K562 (cell line): ENCODE results near the gene UQCC2. TPM values are rescaled to one million over a fixed set of nuclear protein-coding genes. Genes with fewer than 3 reads are reported as not detected.

Source experiments
- MED1 ChIP-seq: sonication (generic); formaldehyde crosslinking; IDR thresholded peaks from 2 replicates; pipeline ENCODE4 v1.8.1; 2023; ENCODE audit warnings: missing genetic modification reagents, borderline replicate concordance
- RBM25 ChIP-seq: fragments of 200-400 bp; formaldehyde crosslinking; IDR thresholded peaks from 2 replicates; pipeline ENCODE4 v1.6.1; 2018; ENCODE audit warnings: low read length, low read depth, moderate library complexity; ENCODE audit not compliant: severe bottlenecking
- ZSCAN29 ChIP-seq: fragments of 450-650 bp; IDR thresholded peaks from 2 replicates; pipeline ENCODE4 v1.6.1; 2017
- polyA plus RNA-seq, 8 experiments: library from polyadenylated mRNA; depleted of rRNA in 4 of 8; stranded (reverse) in 5 of 8; unstranded in 3 of 8; fragments of >200 nt; fragmentation: Nextera tagmentation in 2 of 8; fragmentation: Illumina TruSeq in 1 of 8; extraction: Ambion mirVana in 2 of 8; extraction: Trizol in 1 of 8; gene quantifications; 2 replicates each; pipeline versions ENCODE4 v1.2.1 to v1.2.3, GENCODE V29; 2011 to 2014; ENCODE audit warnings: inconsistent platforms in 1 of 8, missing spikeins in 1 of 8
- total RNA-seq, 7 experiments: library from RNA; depleted of rRNA in 6 of 7; stranded (reverse); fragments of >200 nt in 6 of 7; fragmentation: Illumina TruSeq in 2 of 7; extraction: Trizol in 2 of 7; gene quantifications; 2 replicates each; pipeline versions ENCODE4 v1.2.1 to v1.2.3, GENCODE V29; 2011 to 2021; ENCODE audit warnings: low replicate concordance in 1 of 7
- TF ChIP-seq, protein P1 (sequence below), 2 experiments: fragments of 450-650 bp; IDR thresholded peaks; 2 replicates each; pipeline ENCODE4 v1.6.1; 2016; ENCODE audit warnings: mild to moderate bottlenecking in 2 of 2, borderline replicate concordance in 1 of 2, low read depth in 1 of 2, moderate library complexity in 1 of 2

UQCC2 gene
- total and polyA plus RNA-seq, 9 of the 15 experiments (the other 6 are each of a cell fraction or from before 2014, with no cell fraction given) = 58.5 to 927 (median 158) TPM

DNA sequence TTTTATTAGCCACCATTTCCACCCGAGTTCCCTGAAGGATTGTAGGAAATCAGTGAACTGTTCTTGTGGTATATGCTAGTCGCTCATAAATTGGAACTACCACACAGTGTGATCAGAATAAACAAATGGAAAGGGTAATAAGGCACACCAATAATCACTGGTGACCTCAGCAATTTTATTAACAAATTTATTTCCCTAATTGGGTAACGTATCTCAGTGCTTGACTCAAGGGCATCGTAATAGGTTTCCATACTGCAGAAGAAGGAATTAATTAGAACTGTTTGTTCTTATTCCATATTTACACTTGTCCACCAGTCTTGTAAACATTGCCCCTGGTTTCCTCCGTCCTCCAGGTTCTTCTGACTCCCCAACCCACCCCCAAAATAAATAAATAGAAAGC, 10.0 kb upstream of the UQCC2 start (continued):
- TF ChIP-seq, protein P1, sequence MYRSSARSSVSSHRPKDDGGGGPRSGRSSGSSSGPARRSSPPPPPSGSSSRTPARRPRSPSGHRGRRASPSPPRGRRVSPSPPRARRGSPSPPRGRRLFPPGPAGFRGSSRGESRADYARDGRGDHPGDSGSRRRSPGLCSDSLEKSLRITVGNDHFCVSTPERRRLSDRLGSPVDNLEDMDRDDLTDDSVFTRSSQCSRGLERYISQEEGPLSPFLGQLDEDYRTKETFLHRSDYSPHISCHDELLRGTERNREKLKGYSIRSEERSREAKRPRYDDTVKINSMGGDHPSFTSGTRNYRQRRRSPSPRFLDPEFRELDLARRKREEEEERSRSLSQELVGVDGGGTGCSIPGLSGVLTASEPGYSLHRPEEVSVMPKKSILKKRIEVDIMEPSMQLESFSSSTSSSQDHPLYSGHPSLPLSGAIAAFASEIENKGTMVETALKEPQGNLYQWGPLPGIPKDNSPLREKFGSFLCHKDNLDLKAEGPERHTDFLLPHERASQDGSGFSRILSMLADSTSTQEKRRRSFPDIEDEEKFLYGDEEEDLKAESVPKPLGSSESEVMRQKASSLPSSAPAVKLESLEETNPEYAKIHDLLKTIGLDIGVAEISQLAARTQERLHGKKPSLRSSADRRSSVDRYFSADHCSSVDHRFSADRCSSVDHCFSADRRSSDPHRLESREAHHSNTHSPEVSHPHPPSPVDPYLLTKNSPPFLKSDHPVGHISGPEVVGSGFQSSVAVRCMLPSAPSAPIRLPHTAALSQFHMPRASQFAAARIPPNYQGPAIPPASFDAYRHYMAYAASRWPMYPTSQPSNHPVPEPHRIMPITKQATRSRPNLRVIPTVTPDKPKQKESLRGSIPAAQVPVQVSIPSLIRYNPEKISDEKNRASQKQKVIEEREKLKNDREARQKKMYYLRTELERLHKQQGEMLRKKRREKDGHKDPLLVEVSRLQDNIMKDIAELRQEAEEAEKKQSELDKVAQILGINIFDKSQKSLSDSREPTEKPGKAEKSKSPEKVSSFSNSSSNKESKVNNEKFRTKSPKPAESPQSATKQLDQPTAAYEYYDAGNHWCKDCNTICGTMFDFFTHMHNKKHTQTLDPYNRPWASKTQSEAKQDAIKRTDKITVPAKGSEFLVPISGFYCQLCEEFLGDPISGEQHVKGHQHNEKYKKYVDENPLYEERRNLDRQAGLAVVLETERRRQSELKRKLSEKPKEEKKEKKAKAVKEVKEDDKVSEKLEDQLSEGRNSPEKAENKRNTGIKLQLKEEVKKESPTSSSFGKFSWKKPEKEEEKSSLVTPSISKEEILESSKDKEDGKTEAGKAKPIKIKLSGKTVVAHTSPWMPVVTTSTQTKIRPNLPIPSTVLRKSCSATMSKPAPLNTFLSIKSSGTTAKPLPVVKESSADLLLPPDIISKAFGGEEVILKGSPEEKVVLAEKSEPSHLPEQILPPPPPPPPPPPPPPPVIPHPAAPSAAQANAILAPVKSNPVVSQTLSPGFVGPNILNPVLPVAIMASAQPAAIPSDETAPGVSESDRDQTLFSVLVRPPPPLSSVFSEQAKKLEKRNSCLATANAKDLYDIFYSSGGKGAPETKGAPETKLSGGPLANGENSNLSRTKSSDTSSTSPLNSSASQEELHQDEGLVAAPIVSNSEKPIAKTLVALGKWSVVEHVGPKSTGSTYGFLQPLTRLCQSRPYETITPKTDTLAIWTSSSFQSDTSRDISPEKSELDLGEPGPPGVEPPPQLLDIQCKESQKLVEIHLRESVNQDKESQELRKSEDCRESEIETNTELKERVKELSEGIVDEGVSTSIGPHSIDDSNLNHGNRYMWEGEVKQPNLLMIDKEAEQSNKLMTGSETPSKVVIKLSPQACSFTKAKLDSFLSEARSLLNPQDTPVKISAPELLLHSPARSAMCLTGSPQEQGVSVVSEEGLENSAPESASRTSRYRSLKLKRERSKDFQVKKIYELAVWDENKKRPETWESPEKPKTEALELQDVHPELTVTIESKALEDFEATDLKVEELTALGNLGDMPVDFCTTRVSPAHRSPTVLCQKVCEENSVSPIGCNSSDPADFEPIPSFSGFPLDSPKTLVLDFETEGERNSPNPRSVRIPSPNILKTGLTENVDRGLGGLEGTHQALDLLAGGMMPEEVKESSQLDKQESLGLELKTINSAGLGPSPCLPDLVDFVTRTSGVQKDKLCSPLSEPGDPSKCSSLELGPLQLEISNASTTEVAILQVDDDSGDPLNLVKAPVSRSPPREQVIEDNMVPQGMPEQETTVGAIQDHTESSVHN (IDR thresholded peaks at IDR 0.05; ENCODE audit: borderline replicate concordance in 1 of 2, low read depth in 1 of 2) = no peak
- no peak for TF ChIP-seq ZSCAN29
- no peak for TF ChIP-seq MED1 (CRISPR knock-in tag)
- no peak for TF ChIP-seq RBM25
